Fibroblast of villous mesenchyme (primary cell): Measurements from ENCODE around the gene SOS2. TPM values are rescaled to one million over a fixed set of nuclear protein-coding genes. Genes with fewer than 3 reads are reported as not detected.

Experiments
- DNase-seq: peaks from one replicate; pipeline ENCODE4 v3.0.0-alpha.2; 2010; ENCODE audit warnings: low read depth
- H3K4me3 ChIP-seq: 2 replicates; pipeline ENCODE4 v1.5.1; 2011; ENCODE audit warnings: low read depth, mild to moderate bottlenecking, low read length
- CTCF ChIP-seq: IDR thresholded peaks from 2 replicates; pipeline ENCODE4 v1.5.1; 2012; ENCODE audit warnings: low read depth, mild to moderate bottlenecking, low read length; ENCODE audit not compliant: insufficient read depth
- small RNA-seq: library from RNA; depleted of rRNA; stranded (forward); fragments of <200 nt; gene quantifications from one replicate; pipeline ENCODE3, GENCODE V24; 2012
- total RNA-seq: library from RNA; depleted of rRNA; stranded (reverse); fragments of >200 nt; gene quantifications from 2 replicates; pipeline ENCODE4 v1.2.3, GENCODE V29; 2012

SOS2 gene
- total RNA-seq, 1 donor, result 27.2 TPM

- TF ChIP-seq CTCF, result no peak
- H3K4me3 ChIP-seq, result no peak overlapping the region
- no peak for DNase-seq
Observed at GRCh38 chr14:50070840-50071548, 160.4 kb downstream of the SOS2 start.

GRCh38 chr14:50070230-50070629, 161.1 kb downstream of the SOS2 start:
- no peak for TF ChIP-seq CTCF
- DNase-seq, result no peak
- no peak overlapping the region for H3K4me3 ChIP-seq

GRCh38 chr14:50069325-50069724, 162.1 kb downstream of the SOS2 start:
- no peak for TF ChIP-seq CTCF
- no peak for DNase-seq
- H3K4me3 ChIP-seq, result no peak overlapping the region

- TF ChIP-seq CTCF, result no peak
- DNase-seq, result no peak
- no peak overlapping the region for H3K4me3 ChIP-seq
Observed at GRCh38 chr14:50068496-50068895, 162.9 kb downstream of the SOS2 start.

GRCh38 chr14:50067723-50068495, 163.5 kb downstream of the SOS2 start:
- no peak for DNase-seq

More at GRCh38 chr14:50067723-50068495, 163.5 kb downstream of the SOS2 start:
- H3K4me3 ChIP-seq, result no peak overlapping the region
- TF ChIP-seq CTCF, result no peak

Small RNA genes within 50 kb of the gene (small RNA-seq; reads per million reads assigned to genes)
- gene RF00019, result not detected

Other genes with a start within 250 kb of the SOS2 start
- 6.4 and 7.8 TPM in 2 replicates for gene VCPKMT, start 115.0 kb downstream of the SOS2 start, total RNA-seq
- 3.5 and 4.3 TPM in 2 replicates for gene L2HGDH, start 80.7 kb upstream of the SOS2 start, total RNA-seq
- gene DMAC2L, start 80.7 kb upstream of the SOS2 start, total RNA-seq, result 3.5 and 5.2 TPM in 2 replicates
- 8.7 and 12.1 TPM in 2 replicates for gene CDKL1, start 165.3 kb upstream of the SOS2 start, total RNA-seq